HEK293 (cell line): ENCODE results near the gene PDE4D.

Source experiments
- MYNN ChIP-seq: fragments of 450-650 bp; formaldehyde crosslinking; IDR thresholded peaks from 2 replicates; pipeline ENCODE4 v1.5.1; 2016; ENCODE audit warnings: missing biosample characterization, missing genetic modification characterization, borderline replicate concordance
- TF ChIP-seq, protein P1 (sequence below): fragments of 450-650 bp; formaldehyde crosslinking; IDR thresholded peaks from 2 replicates; pipeline ENCODE4 v1.5.1; 2016; ENCODE audit warnings: missing biosample characterization, missing genetic modification characterization

DNA sequence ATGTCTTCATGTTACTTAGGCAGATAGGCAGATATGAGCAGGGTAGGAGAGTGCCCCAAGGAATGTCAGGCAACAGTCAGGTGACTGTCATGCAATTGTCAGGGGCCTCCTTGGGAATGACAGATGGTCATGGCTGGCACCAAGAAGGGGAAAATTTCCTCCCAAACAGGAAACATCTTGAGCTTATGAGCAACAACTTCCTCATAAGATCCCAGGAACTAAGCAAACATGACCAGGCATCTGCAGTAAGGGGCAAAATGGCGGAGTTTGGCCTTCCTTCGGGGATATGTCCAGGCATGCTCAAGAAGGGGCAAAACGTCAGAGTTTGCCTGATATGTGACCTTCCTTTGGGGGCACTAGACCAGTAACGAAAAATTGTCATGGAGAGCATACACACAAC, 591.8 kb downstream of the PDE4D start:
- TF ChIP-seq, protein P1, sequence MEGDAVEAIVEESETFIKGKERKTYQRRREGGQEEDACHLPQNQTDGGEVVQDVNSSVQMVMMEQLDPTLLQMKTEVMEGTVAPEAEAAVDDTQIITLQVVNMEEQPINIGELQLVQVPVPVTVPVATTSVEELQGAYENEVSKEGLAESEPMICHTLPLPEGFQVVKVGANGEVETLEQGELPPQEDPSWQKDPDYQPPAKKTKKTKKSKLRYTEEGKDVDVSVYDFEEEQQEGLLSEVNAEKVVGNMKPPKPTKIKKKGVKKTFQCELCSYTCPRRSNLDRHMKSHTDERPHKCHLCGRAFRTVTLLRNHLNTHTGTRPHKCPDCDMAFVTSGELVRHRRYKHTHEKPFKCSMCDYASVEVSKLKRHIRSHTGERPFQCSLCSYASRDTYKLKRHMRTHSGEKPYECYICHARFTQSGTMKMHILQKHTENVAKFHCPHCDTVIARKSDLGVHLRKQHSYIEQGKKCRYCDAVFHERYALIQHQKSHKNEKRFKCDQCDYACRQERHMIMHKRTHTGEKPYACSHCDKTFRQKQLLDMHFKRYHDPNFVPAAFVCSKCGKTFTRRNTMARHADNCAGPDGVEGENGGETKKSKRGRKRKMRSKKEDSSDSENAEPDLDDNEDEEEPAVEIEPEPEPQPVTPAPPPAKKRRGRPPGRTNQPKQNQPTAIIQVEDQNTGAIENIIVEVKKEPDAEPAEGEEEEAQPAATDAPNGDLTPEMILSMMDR (tag by site-specific recombination), result no peak
- no peak for TF ChIP-seq MYNN (tag by site-specific recombination)
